ENCODE results near the gene IFI27L2. TPM values are rescaled to one million over a fixed set of nuclear protein-coding genes. Genes with fewer than 3 reads are reported as not detected.

Gene IFI27L2
- total RNA-seq, 3 donors from 2014 or later (not counting 1 experiment from before 2014, with no cell fraction given): 36.3 to 55.1 (median 39.8) TPM

DNA sequence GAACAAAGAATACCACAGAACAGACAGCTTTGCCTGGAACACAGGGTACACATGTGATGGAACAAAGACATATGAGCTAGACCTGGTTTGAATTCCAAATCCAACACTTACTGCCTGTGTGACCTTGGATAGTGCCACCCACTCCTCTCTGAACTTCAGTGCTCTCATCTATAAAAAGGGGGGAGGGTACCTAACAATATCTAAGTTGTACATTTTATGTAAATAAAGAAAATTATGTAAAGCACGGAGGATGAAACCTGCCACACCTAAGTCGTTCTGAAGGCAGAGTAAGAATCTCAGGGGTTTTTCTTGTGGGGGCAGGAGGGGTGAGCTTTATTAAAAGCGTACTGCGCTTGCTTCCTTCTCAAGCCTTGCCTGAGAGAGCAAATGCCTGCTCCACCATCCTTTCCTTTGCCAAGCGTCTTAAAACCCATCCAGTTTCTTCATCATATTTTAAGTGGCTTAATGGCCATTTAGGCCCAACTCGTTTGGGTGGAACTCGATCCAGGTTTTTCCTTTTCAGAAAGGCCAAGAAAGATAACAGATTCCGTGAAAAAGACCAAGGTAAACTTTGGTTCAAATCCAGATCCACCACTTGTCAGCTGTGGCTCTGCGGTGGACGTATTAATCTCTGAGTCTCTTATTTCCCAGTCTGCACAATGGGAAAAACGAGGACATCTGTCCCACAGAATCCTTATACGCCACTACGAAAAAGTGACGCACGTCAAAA lies 49.3 kb downstream of the IFI27L2 start:
- Histone ChIP-seq H3K36me3 (ENCODE audit: control insufficient read depth, insufficient read depth, low read length) (peaks cover 27% of the 10 kb centered on the region), H3K27ac (ENCODE audit: low read length) (peak overlapping the region; percentile 85), H3K4me1 (ENCODE audit: control insufficient read depth, insufficient read depth, low read length) (peaks cover 24% of the 10 kb centered on the region), H3K9me3 (ENCODE audit: control insufficient read depth, insufficient read depth, low read length) (no peaks in the 10 kb centered on the region), H3K4me3 (ENCODE audit: low read length) (peak overlapping the region; percentile 78), H3K27me3 (ENCODE audit: control insufficient read depth, insufficient read depth, low read length) (no peaks in the 10 kb centered on the region)
- Mint-ChIP-seq H3K27me3 (ENCODE audit: low read depth in 2 of 2) (no peaks in the 10 kb centered on the region), H3K27ac (peak overlapping the region; percentile 97 to 98), H3K4me1 (peaks cover 44 to 64% of the 10 kb centered on the region in 2 donors), H3K4me3 (peak overlapping the region; percentile 100), H3K9me3 (no peaks in the 10 kb centered on the region), H3K36me3 (peaks cover 5% of the 10 kb centered on the region)
- DNase-seq (peak in 1 of 2 donors; percentile 63), ATAC-seq (no peak)
- intact Hi-C loops (cut with micrococcal nuclease): loop anchor here (2.0 to 5.0 kb wide), 3 partner anchors 23 to 118 kb away; no protein-coding TSS in a partner anchor
- TF ChIP-seq CTCF (IDR thresholded peaks at IDR 0.05): no peak
- 3% methylated on average over 15 of the region's 15 CpGs for WGBS (ENCODE audit: insufficient coverage)

DNA sequence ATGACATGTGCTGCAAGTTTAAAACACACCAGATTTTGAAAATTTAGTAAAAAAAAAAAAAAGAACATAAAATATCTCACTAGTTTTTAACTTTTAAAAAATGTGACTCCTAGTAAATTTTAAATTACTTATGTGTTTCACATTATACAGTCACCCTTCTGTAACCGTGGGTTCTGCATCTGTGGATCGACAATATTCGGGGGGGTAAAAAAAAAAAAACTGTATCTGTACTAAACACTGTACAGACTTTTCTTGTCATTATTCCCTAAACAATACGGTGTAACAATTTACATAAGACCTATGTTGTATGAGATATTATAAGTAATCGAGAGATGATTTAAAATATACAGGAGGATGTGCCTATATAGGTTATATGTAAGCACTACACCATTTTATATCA lies 51.6 kb downstream of the IFI27L2 start:
- intact Hi-C loops (cut with micrococcal nuclease): no loop called here
- peak overlapping the region in 1 of 2 donors; percentile 68 for H3K27ac Mint-ChIP-seq
- H3K4me1 ChIP-seq (ENCODE audit: control insufficient read depth, insufficient read depth, low read length): peaks cover 24% of the 10 kb centered on the region

More for the DNA sequence above, 51.6 kb downstream of the IFI27L2 start:
- Histone ChIP-seq H3K27me3 (ENCODE audit: control insufficient read depth, insufficient read depth, low read length) (no peaks in the 10 kb centered on the region), H3K27ac (ENCODE audit: low read length) (no peak overlapping the region), H3K9me3 (ENCODE audit: control insufficient read depth, insufficient read depth, low read length) (no peaks in the 10 kb centered on the region), H3K4me3 (ENCODE audit: low read length) (no peak overlapping the region), H3K36me3 (ENCODE audit: control insufficient read depth, insufficient read depth, low read length) (peaks cover 27% of the 10 kb centered on the region)
- DNase-seq (no peak), ATAC-seq (no peak)
- WGBS (ENCODE audit: insufficient coverage): 80% methylated on average over 1 of the region's 5 CpGs
- Mint-ChIP-seq H3K27me3 (ENCODE audit: low read depth in 2 of 2) (no peaks in the 10 kb centered on the region), H3K4me1 (peaks cover 47 to 71% of the 10 kb centered on the region in 2 donors), H3K4me3 (peak overlapping the region; percentile 74), H3K9me3 (peaks cover 0 to 4% of the 10 kb centered on the region in 2 donors), H3K36me3 (peaks cover 15% of the 10 kb centered on the region)
- TF ChIP-seq CTCF (IDR thresholded peaks at IDR 0.05): no peak

Other genes starting within 250 kb of the IFI27L2 start
- not detected for gene FAM181A, start 202.3 kb downstream of the IFI27L2 start, total RNA-seq
- gene ASB2, start 153.0 kb downstream of the IFI27L2 start, total RNA-seq: 1 to 10 TPM; 3.7 to 7.2 (median 4.8) TPM
- gene CCDC197, start 132.3 kb downstream of the IFI27L2 start, total RNA-seq: not detected
- under 1 TPM in 2 of 3 donors, not detected in 1; 0.09 to 0.13 TPM for gene OTUB2, start 103.3 kb downstream of the IFI27L2 start, total RNA-seq
- gene DDX24, start 48.4 kb downstream of the IFI27L2 start, total RNA-seq: 100 to 1,000 TPM; 250 to 357 (median 296) TPM
- gene IFI27L1, start 48.3 kb downstream of the IFI27L2 start, total RNA-seq: 10 to 100 TPM; 10.1 to 15.1 (median 12.1) TPM
- 1 to 10 TPM in 1 of 3 donors, under 1 TPM in 2; 0.47 to 1.3 (median 0.52) TPM for gene IFI27, start 18.9 kb downstream of the IFI27L2 start, total RNA-seq
- gene PPP4R4, start 44.7 kb upstream of the IFI27L2 start, total RNA-seq: under 1 TPM in 2 of 3 donors, not detected in 1; 0.52 to 0.58 TPM
- not detected for gene SERPINA10, start 163.7 kb upstream of the IFI27L2 start, total RNA-seq
- gene SERPINA6, start 193.7 kb upstream of the IFI27L2 start, total RNA-seq: not detected
- gene SERPINA2, start 237.1 kb upstream of the IFI27L2 start, total RNA-seq: not detected

All from natural killer cell (primary cell).